HG02642 (cell line): ENCODE results near the gene TOR1B.
A peak's percentile ranks its signal among the peaks of the same experiment; 100 is the strongest.

Source experiments
- ATAC-seq: cut with Tn5 transposase; IDR thresholded peaks from one replicate; pipeline ENCODE4 v1.9.1; 2021; ENCODE audit warnings: mild to moderate bottlenecking; ENCODE audit not compliant: unreplicated experiment, poor library complexity

The TOR1B gene

GRCh38 chr9:129811967-129812363 lies 9.0 kb downstream of the TOR1B start:
- no peak for ATAC-seq

- no peak for ATAC-seq
Measured at GRCh38 chr9:129812385-129812784, 9.4 kb downstream of the TOR1B start.

GRCh38 chr9:129813661-129814060 lies 10.7 kb downstream of the TOR1B start:
- no peak for ATAC-seq

DNA sequence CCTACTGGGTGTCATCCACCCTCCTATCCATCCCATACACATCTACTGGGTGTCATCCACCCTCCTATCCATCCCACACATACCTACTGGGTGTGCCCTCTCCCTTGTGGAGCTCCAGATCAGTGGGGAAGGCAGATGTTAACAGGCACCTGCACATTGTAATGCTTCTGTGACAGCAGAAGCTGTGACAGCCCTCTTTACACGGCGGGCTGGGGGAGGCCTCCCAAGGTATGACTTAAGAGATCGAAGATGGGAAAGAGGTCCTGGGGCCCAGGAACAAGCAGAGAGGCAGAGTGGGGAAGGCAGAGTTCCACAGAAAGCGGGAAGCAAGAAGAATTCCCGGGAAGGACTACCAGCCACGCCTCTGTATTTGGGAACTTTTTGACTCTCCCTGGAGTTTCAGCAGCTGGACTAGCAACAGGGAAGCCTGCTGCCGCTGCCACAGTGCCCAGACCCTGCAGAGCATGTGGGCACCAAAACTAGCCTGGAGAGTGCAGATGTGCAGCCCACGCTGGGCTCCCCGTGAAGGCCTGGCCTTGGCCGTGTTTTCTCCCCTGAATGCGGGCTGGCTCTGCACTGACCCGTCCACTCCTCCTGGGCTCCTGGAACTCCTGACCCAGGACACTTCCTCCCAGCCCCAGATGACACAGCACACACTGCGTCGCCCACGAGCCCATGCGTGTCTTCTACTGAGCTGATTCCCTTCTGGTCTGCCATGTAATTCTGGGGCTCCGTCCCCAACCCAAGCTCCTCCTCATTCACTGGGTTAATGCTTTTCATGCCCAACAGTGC lies 11.6 kb downstream of the TOR1B start:
- ATAC-seq: no peak

DNA sequence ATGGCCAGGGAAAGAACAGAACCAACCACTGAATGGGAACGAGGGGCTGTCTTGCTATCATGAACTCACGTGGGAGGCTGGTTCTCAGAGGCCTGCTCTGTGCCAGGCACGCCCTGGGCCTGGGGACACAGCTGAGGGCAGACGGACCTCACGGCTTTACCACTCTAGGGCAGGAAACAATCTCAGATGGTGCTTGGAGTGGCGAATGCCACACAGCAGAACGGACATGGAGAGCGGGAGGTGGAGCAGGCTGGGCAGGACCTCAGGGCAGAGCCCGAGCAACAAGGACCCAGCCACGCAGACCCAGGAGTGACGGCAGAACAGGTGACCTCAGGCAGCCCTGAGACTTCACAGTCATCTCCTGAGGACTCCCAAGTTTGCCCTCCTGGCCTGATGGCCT lies 12.3 kb downstream of the TOR1B start:
- ATAC-seq: no peak

GRCh38 chr9:129816501-129817435 lies 13.8 kb downstream of the TOR1B start:
- ATAC-seq: no peak

DNA sequence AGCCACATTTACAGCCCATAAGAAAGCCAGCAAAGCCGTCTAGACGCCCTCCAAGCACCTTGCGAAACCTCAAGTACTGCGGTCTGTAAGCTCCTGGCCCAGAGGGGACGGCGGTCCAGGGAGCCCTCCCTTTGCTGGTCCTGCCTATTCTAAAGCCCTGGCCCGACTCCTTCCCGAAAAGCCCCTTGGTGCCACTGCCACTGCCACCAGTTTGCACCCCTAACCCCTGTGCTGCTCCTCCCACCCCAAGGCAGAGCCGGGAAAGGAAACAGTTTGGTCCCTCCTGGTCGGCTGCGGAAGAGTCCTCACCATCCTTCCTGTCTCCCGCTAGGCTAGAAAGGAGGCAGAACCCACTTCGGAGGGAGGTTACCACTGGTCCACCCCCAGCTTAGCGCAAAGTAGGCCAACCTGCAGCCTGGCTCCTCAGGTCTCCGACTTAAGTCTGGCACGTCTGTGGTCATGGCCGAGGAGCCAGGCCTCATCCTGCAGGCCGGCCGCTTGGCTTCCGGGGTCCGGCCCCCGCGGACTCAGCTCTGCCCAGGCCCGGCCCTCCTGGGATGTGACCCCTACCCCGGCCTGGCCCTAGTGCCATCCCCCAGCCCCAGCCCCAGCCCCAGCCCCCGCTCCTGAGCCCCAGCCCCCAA lies 20.0 kb downstream of the TOR1B start:
- ATAC-seq: no peak

GRCh38 chr9:129823542-129823934 lies 20.6 kb downstream of the TOR1B start:
- ATAC-seq: no peak

DNA sequence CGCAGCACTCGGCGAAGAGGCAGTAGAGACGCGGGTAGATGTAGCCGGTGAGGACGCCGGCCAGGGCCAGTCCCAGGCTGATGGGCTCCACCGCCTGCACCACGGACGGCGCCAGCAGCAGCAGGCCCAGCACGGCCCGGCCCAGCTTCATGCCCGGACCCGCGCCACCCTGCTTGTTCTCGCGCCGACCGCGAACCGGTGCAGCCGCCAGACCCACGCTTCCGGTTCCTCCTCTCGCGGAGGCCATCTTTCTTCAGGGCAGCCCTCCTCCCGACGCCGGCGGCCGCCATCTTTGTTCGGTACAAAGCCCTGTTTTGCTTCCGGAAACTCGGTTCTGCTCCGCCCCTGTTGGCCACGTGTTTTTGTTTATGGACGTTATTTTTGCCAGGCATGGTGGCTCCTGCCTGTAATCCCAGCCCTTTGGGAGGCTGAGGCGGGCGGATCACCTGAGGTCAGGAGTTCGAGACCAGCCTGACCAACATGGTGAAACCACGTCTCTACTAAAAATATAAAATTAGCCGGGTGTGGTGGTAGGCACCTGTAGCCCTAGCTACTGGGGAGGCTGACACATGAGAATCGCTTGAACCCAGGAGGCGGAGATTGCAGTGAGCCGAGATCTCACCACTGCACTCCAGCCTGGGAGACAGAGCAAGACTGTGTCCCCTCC lies 21.1 kb downstream of the TOR1B start, which contains the start of gene TOR1A:
TOR1A (minus strand) TSS at position 202 of the 667 bp plus-strand sequence; CDS start at position 151, 51 bp downstream.
- ATAC-seq: peak; percentile 89

DNA sequence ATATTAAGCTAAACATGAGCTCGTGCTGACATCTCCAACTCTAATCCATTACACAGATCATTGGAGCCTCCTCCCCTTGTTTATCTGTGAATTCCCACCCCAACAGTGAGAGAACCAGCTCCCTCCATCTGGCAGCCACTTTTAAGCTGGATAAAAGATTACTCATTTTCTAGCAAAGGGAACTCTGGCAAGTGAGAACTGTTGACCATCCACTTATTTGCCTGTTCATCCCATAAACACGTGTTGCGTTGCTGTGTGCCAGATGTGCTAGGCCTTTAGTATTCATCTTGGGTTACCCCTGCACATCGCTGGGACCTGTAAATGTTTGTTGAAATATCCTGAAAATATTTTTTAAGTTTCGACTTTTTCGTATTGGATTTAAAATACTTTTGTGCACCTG lies 23.4 kb downstream of the TOR1B start:
- no peak for ATAC-seq

DNA sequence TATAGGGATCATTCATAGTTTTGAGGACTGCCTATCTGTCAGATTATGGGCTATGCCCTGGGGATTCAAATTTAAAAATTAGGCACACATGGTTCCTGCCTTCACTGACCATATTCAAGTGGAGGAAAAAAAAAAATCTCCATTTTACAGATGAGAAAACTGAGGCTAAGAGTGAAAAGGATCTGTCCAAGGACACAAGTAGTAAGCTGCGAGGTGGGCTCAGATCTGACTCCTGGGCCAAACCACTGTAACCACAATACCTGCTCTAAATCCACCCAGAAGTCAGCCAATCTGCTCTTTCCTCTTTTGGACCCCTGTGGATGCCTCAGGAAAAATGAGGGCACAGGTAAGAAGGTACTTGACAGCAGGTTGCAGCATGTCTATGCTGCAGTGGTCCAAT lies 23.8 kb downstream of the TOR1B start:
- ATAC-seq: no peak

DNA sequence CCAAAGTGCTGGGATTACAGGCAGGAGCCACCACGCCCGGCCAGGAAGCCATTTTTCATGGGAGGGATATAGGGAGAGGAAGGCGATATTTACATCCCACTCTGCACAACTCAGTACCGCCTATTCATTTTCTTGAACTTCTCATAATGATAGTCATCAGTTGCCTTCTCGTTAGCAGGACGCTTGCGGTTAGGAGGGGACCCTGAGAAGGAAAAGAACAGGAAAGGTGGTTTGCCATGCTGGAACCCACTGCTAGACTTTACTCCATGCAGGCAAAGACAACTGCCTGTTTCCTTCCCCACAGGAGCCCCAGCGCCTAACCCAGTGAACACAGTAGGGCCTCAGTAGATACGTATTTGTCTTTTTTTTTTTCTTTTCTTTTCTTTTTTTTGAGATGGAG lies 25.1 kb downstream of the TOR1B start:
- ATAC-seq: no peak

GRCh38 chr9:129828969-129829368 lies 26.0 kb downstream of the TOR1B start:
- no peak for ATAC-seq

GRCh38 chr9:129832982-129833381 lies 30.0 kb downstream of the TOR1B start:
- ATAC-seq: no peak

GRCh38 chr9:129834489-129835127 lies 31.6 kb downstream of the TOR1B start:
- peak; percentile 16 for ATAC-seq

DNA sequence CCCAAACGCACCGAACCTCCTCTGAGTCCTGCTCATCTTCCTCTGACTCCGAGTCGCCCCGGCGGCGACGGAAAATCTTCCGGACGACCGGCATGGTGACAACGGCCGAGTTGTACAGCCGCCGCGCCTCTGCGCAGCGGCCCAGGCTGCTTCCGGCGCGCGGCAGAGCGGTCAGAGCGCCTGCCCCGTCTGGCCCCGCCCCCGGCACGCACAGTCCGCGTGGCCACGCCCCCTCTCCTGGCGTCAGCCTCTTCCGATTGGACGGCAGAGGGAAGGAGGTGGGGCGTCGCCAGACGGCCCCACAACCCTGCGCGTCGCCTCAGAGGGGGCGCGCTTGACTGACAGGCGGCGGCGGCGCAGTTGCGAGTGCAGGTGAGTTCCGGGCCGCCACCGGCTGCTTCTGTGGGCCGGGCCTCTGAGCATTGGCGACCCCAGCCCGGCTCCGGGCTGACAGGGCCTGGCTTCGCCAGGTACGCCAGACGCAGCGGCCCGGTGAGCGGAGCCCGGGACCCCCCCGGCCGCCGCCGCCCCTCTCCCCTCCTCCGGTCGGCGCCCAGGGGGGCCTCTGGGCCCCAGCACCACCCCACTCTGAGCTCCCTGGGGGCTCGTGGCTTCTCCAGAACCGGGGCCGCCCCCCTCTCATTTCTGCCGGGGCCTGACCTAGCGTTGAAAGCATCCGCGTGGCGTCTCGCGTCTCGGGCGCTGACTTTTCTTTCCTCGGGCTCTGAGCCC lies 32.3 kb downstream of the TOR1B start, which contains the start of the genes C9orf78 and USP20:
C9orf78 (minus strand) TSS at position 148 of the 732 bp plus-strand sequence; CDS start at position 94, 54 bp downstream.
USP20 (plus strand) TSS at position 331 of the 732 bp plus-strand sequence. CDS start 17,098 bp downstream, outside the sequence.
- ATAC-seq: peak; percentile 95

DNA sequence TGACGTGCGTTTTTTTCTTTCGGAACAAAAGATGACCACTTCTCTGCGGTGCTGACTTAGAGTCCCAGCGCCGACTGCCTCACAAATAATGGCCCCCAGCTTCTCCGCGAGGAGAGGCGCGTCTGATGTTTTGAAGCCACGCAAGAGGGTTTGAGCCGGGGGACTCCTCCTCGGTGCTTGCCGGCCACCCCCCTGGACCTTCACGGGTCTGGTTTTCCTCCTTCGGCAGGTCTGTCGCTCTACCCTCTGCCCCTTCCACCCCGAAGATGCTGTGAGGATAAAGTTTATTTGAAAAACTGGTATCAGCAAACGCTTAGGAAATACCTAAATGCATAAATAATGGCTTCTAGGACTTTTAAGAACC lies 32.9 kb downstream of the TOR1B start:
- no peak for ATAC-seq

DNA sequence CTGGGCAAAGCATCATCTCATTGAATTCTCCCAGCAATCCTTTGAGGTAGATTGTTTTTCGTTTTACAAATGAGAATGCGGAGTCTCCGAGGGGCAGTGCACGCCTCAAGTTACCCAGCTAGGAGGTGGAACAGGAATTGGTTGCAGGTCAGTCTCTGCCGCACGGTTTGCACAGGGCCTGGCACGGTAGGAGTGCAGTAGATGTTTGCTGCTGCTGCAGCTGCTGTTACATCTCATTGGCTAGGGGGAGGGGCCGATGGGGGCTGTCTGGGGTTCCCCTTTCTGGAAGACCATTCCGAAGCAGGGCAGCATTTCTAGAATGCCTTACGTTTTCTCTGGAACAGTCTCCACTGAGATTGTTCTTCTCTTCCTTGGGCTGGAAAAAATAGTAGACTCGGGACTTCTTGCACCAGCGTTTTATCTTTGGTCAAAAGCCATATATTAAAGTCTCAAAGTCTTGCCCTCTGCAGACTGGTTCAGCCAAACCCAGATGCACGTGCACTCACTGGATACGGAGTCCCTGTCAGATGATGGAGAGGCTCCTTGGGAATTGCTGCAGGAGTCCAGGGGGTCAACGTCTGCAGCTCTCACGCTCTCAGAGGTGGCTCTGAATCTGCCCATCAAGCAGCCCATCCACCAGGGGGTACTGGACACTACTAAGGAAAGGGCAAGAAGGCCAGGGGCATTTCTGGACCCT lies 33.5 kb downstream of the TOR1B start:
- no peak for ATAC-seq
